Activated naive CD8-positive, alpha-beta T cell treated with anti-CD3 and anti-CD28 coated beads for 36 hours (primary cell): Measurements from ENCODE around the gene ADAMTS3. TPM values are rescaled to one million over a fixed set of nuclear protein-coding genes. Genes with fewer than 3 reads are reported as not detected.

ENCODE experiments used
- DNase-seq: peaks from one replicate; pipeline ENCODE4 v3.0.0; 2021
- H3K27ac Mint-ChIP-seq: one replicate; pipeline ENCODE4 v1.8.0; 2022; ENCODE audit warnings: mild to moderate bottlenecking, moderate library complexity, mixed read lengths
- H3K27me3 Mint-ChIP-seq: one replicate; pipeline ENCODE4 v1.8.0; 2022; ENCODE audit warnings: mild to moderate bottlenecking, mixed read lengths
- H3K36me3 Mint-ChIP-seq: one replicate; pipeline ENCODE4 v1.8.0; 2021; ENCODE audit warnings: mild to moderate bottlenecking, mixed read lengths
- H3K4me1 Mint-ChIP-seq: one replicate; pipeline ENCODE4 v1.8.0; 2021; ENCODE audit warnings: mixed read lengths
- H3K4me3 Mint-ChIP-seq: one replicate; pipeline ENCODE4 v1.8.0; 2022; ENCODE audit warnings: mild to moderate bottlenecking, moderate library complexity, mixed read lengths
- H3K9me3 Mint-ChIP-seq: one replicate; pipeline ENCODE4 v1.8.0; 2022; ENCODE audit warnings: mixed read lengths
- total RNA-seq, 2 experiments: library from RNA; stranded (reverse); gene quantifications; one replicate each; pipeline ENCODE4 v1.2.3, GENCODE V29; 2021

Gene ADAMTS3
- total RNA-seq, 2 experiments from 2014 or later: not detected

DNA sequence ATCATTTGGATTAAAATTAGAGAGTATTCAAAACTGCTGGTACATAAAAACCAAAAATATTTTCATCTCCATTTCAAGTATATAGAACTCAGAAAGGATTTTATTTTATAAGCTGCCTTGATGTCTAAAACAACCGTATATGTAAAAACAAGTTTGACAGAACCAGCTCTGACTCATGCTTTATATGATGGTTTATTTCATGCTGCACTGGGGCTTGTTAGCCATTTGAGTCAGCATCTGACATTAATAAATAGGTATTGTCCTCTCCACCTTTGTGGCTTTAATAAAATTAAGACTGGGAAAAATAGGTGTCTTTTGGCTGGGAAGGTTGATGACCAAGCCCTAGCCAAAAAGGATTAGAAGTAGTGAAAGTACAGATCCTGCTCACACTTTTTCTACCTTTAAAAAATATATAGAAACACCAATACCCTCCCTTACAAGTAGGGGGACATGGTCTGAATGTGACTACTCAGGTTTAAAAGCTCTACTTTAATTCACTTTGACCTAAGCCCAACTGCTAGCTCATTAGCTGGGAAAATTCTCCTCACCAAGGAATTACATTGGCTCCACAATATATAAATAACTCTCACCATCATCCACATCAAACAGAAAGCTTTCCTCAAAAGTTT, 228.1 kb downstream of the ADAMTS3 start:
- Mint-ChIP-seq H3K9me3 (no peaks in the 10 kb centered on the region), H3K27ac (no peak overlapping the region), H3K4me3 (no peak overlapping the region), H3K36me3 (no peaks in the 10 kb centered on the region), H3K4me1 (no peaks in the 10 kb centered on the region), H3K27me3 (no peaks in the 10 kb centered on the region)
- DNase-seq: no peak

DNA sequence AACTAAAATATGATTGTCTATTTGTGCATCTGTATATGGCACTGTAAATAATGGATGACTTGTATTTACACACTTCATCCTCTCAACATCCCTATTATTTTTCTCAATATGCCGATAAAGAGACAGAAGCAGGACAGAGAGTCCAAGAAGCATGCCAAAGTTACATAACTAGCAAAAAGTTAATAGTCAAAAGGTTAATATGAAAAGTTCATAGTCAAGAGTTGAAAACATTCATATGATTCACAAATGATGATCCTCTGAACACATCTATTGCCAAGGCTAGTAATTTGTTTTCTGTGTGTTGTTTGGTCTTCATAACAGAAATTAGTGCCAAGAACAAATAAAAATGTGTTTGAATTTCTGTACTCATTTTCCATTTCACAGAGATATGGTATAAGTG, 231.0 kb downstream of the ADAMTS3 start:
- no peaks in the 10 kb centered on the region for H3K9me3 Mint-ChIP-seq
- H3K36me3 Mint-ChIP-seq: no peaks in the 10 kb centered on the region
- no peak overlapping the region for H3K4me3 Mint-ChIP-seq
- H3K27ac Mint-ChIP-seq: no peak overlapping the region
- no peaks in the 10 kb centered on the region for H3K4me1 Mint-ChIP-seq
- H3K27me3 Mint-ChIP-seq: no peaks in the 10 kb centered on the region
- DNase-seq: no peak

DNA sequence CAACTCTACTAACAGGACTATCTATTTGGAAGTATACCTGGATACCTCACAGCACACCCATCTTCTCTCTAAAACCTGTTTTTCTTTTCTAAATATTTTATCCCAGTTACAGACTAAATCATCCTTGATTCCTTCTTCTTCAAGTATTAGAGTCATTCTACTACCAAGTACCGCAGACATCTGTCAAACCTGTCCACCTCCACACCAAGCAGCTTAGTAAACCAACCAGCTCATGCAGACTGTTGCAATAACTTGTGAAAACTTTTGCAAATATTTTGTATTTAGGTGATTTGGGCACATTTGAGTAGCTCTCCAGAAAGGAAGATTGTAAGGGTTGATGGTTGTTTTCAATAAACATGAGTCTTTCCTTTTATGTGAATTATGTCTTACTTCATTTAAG, 238.6 kb downstream of the ADAMTS3 start:
- H3K27me3 Mint-ChIP-seq: peaks cover 3% of the 10 kb centered on the region
- no peaks in the 10 kb centered on the region for H3K9me3 Mint-ChIP-seq
- H3K27ac Mint-ChIP-seq: no peak overlapping the region
- H3K4me1 Mint-ChIP-seq: no peaks in the 10 kb centered on the region
- no peak for DNase-seq
- no peaks in the 10 kb centered on the region for H3K36me3 Mint-ChIP-seq
- H3K4me3 Mint-ChIP-seq: no peak overlapping the region

DNA sequence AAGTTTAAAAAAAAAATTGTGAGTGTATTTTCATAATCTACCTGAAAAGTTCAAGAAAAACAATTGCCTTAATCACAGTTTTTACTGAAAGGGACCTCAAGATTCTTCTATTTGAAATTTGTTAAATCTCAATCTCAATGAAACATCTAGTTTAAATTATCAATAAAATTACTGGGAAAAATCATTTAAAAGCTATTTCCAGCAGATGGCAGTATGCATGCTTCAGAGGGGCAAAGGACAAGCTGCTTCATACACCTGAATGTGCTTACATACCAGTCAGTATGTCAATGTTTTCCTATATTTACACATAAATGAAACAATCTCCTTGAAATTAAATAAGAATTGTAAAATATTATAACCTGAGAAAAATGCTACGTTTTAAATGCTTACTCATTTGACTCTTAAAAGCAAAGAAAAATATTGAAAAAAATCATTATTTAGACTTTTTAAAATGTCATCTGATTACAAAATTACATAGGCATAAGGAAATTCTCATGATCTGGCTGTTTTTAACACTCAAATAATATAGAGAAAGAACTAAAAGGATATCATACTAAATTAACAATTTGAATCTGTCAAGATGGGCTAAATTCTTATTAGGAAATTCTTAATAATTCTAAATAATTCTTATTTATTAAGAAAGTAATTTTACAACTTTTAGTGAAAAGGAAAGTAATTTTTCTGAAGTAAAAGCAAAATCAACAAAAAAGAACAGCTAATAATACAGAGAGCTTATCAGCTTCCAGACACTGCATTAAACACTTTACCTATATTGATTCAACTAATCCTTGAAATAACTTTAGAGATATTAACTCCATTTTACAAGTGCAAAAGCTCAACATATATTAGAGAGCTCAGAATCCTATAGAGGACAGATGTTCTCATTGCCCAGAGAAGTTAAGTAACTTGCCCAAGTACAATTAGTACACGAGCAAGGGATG, 242.1 kb downstream of the ADAMTS3 start:
- no peak for DNase-seq
- peaks cover 10% of the 10 kb centered on the region for H3K27me3 Mint-ChIP-seq
- no peak overlapping the region for H3K27ac Mint-ChIP-seq
- no peak overlapping the region for H3K4me3 Mint-ChIP-seq
- no peaks in the 10 kb centered on the region for H3K9me3 Mint-ChIP-seq
- H3K36me3 Mint-ChIP-seq: no peaks in the 10 kb centered on the region
- no peaks in the 10 kb centered on the region for H3K4me1 Mint-ChIP-seq

DNA sequence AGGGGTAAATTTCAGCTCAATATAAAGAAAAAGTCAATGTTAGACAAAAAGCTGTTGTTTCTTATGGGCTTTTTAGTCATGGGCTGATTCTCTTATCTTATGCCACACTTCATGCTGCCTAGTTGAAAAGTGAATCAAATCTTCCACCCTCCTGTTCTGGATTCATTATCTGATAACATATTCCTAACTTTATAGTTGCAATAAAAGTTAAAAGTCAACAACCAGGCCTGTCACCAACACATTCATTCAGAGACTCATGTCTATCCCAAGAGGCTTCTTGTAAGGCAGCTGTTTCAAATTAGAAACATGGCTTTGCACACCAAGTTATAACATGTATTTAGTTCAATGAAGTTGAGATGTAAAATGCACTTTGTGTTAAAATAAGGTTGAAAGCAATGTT, 243.8 kb downstream of the ADAMTS3 start:
- Mint-ChIP-seq H3K36me3 (no peaks in the 10 kb centered on the region), H3K4me1 (no peaks in the 10 kb centered on the region), H3K27ac (no peak overlapping the region), H3K4me3 (no peak overlapping the region), H3K9me3 (no peaks in the 10 kb centered on the region), H3K27me3 (peaks cover 14% of the 10 kb centered on the region)
- DNase-seq: no peak

DNA sequence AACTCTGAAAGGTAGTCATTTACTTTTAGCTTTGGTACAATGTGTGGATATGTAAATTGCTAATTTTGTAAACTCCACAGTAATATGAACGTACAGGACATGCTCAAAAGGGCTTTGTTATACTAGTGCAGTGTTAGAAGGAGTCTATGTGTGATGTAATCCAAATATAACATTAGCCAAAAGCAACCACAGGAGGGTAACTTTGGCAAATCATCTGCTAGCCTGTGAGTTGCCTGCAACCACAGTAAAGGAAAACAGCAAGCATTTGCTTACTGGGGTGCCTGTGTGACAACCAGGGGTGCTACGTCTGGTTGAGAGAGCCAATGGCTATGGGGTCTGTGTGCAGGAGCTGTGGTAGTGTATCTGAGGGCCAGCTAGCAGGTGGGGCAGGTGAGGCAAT, 245.8 kb downstream of the ADAMTS3 start:
- Mint-ChIP-seq H3K36me3 (no peaks in the 10 kb centered on the region), H3K9me3 (no peaks in the 10 kb centered on the region)
- DNase-seq: no peak

DNA sequence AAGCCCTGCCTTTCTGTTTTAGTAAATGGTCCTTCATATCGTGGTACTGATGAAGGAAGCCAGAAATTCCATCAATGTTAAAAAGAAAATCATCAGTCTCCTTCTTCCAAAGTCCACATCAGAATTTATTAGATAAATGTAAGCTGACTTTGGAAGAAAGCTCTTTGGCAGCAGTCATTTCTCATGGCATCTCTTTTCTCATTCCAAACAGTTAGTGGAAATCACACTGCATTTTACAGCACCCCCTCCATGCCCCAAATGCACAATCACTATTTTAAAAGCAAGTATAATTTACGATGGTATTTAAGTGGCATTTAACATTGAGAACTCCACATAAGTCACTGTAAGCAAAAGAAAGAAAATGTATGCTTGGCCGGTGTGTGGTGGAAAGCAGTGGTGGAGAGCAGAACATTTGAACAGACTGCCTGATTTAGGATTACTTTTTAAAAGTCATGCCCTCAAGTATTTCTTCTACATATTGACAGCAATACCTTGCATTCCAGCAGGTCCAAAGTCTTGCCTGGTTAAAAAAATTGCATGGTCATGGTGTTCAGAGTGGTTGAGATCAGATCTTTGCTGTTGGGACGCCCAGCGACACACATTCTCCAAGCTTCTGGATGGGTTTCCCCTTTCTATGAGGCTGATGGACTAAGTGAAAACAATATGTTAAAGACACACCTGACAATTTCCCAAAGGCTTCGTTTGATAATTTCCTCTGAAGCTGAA, 248.6 kb downstream of the ADAMTS3 start:
- Mint-ChIP-seq H3K36me3 (no peaks in the 10 kb centered on the region), H3K9me3 (no peaks in the 10 kb centered on the region), H3K27ac (no peak overlapping the region), H3K4me1 (peaks cover 8% of the 10 kb centered on the region), H3K27me3 (peaks cover 11% of the 10 kb centered on the region), H3K4me3 (no peak overlapping the region)
- no peak for DNase-seq

More for the DNA sequence above, 245.8 kb downstream of the ADAMTS3 start:
- H3K27ac Mint-ChIP-seq: no peak overlapping the region
- H3K4me1 Mint-ChIP-seq: peaks cover 8% of the 10 kb centered on the region
- H3K4me3 Mint-ChIP-seq: no peak overlapping the region
- peaks cover 14% of the 10 kb centered on the region for H3K27me3 Mint-ChIP-seq

DNA sequence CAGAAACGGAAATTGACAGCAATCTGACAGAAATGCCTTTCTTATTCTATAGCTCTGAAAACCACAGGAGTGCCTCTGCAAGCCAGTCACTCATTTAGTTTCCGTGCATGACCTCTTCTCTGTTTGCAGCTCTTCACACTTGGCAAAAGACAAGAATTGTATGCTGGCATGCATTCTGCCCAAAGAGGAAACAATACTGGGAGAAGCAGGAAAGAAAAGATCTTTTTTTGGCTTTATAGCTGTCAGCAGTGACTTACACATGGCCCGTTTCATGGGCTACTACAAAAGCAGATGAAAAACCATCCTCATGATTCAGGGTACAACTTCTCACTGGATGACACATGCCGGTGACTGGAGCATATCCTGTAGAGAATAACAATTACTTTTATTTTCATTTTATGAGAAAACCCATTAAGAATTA, 249.4 kb downstream of the ADAMTS3 start:
- DNase-seq: no peak
- Mint-ChIP-seq H3K27ac (no peak overlapping the region), H3K4me3 (no peak overlapping the region), H3K36me3 (no peaks in the 10 kb centered on the region), H3K27me3 (peaks cover 11% of the 10 kb centered on the region), H3K4me1 (peaks cover 8% of the 10 kb centered on the region), H3K9me3 (no peaks in the 10 kb centered on the region)

DNA sequence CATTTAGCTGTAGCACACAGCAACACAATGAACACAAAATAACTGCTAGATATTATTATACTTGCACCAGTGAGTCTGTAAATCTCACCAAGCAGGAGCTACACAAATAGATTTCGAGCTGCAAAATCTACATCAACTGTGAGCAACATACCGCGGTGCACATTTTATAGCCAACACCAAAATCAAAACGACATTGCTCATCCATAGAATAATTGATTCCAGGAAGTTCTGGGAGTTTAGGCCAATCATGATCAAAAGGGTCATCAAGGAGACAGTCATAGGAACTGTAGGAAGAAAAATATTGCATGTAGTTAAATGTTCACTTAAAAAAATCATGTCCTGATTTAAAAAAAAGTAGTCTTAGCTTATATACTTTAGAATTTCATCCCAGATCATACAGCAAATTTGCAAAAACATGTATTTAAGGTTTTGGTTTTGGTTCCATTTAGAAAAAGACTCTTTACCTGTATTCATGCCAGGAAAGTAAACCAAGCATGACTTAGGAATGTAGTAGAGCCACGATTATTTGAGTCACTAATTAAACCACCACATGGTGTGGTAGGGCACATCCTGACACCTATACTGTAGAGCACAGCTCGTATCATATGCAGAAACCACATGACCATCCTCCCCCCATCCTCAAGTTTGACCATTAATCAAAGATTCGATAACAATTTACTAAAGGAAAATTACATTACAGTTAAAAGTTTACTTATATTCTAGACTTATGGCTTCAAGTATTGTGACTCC, 250.4 kb downstream of the ADAMTS3 start:
- Mint-ChIP-seq H3K27ac (no peak overlapping the region), H3K36me3 (no peaks in the 10 kb centered on the region), H3K9me3 (no peaks in the 10 kb centered on the region), H3K4me1 (peaks cover 8% of the 10 kb centered on the region), H3K4me3 (no peak overlapping the region), H3K27me3 (peaks cover 11% of the 10 kb centered on the region)
- DNase-seq: no peak

DNA sequence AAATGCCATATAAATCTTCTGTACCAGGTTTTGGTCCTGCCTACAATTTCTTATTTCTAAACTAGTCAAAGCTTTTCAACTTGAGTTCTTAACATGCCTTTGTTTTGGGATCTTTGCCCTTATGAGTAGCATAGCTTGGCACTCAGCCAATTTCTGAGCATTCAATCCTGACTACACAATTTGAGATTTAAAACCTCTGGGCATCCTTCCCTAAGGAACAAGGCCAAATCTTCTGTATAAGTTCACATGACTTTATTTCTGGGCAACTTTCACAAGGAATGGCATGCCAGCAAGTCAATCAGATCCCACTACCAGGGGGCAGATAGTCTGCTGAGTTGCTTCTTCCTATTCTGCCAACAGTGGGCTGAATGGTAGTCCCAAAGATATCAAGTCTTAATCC, 254.2 kb downstream of the ADAMTS3 start:
- no peak overlapping the region for H3K27ac Mint-ChIP-seq
- no peaks in the 10 kb centered on the region for H3K36me3 Mint-ChIP-seq
- H3K27me3 Mint-ChIP-seq: peaks cover 5% of the 10 kb centered on the region
- DNase-seq: no peak
- H3K4me1 Mint-ChIP-seq: peaks cover 8% of the 10 kb centered on the region
- no peak overlapping the region for H3K4me3 Mint-ChIP-seq
- no peaks in the 10 kb centered on the region for H3K9me3 Mint-ChIP-seq

DNA sequence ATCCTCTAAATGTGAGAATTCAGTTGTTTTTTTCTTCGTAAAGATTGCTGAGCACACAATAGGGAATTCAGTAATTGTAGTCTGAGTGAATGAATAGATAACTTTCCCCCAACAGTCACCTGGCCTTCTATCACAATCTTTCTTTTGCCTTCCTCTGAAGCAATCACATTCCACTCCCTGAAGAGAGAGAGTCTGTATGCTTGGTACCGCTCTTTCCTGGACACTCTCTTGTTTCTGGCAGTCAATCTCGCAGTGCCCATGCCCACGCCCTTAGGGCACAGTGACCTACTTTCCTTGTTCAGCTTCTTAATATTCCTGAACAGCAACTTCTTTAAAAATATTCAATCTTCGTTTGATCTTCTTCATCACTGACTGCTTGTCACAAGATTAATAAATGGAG, 255.9 kb downstream of the ADAMTS3 start:
- Mint-ChIP-seq H3K36me3 (no peaks in the 10 kb centered on the region), H3K4me1 (no peaks in the 10 kb centered on the region), H3K9me3 (no peaks in the 10 kb centered on the region), H3K27me3 (peaks cover 5% of the 10 kb centered on the region), H3K27ac (no peak overlapping the region), H3K4me3 (no peak overlapping the region)
- no peak for DNase-seq

DNA sequence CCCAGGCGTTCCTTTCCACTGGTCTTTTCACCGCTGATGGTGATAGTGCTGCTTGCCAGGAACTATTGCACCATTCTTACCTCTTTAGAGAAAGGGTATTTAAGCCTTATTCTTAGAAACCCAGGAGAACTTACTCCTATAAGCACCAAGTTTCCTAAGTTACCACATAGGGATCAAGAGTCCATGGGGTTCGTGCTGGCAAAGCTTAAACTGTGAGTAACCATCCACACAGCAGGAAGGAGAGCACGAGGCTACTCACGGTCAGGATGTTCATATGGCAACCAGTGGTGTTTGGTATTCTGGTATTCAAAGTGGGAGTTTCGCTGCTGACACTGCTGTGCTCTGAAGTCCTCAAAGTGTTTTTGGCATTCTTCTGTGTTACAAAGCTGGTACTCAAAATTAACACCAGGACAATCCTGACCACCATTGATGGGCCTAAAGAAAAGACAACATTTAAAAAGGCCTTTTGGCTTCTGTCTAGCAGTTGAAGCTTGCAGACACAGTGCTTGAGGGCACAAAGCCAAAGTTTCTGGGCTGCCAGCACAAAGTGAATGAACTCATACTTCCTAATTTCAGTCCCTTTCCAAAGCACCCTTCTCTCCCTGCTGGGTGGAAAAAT, 256.9 kb downstream of the ADAMTS3 start:
- H3K4me3 Mint-ChIP-seq: no peak overlapping the region
- H3K27ac Mint-ChIP-seq: no peak overlapping the region
- DNase-seq: no peak
- H3K9me3 Mint-ChIP-seq: no peaks in the 10 kb centered on the region
- H3K27me3 Mint-ChIP-seq: peaks cover 5% of the 10 kb centered on the region
- H3K4me1 Mint-ChIP-seq: no peaks in the 10 kb centered on the region
- no peaks in the 10 kb centered on the region for H3K36me3 Mint-ChIP-seq

DNA sequence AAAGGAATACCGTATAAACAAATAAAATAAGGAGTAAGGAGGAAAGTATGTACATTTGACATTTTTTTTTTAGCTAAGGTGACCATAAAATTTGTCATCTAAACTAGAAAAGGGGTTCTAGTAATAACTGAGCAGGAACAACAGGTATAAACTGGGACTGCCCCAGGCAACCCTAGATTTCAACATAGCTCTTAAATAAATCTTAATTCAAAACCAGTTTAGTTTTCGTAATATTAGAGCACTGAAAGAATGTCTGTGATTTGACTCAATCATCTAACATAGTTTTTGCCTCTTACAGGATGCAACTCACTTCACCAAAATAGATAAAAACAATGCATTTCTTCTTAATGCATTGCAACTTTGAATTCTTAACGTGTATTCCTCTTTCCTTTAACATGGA, 257.7 kb downstream of the ADAMTS3 start:
- DNase-seq: no peak
- Mint-ChIP-seq H3K4me1 (no peaks in the 10 kb centered on the region), H3K4me3 (no peak overlapping the region), H3K27ac (no peak overlapping the region), H3K27me3 (peaks cover 5% of the 10 kb centered on the region), H3K9me3 (no peaks in the 10 kb centered on the region), H3K36me3 (no peaks in the 10 kb centered on the region)

DNA sequence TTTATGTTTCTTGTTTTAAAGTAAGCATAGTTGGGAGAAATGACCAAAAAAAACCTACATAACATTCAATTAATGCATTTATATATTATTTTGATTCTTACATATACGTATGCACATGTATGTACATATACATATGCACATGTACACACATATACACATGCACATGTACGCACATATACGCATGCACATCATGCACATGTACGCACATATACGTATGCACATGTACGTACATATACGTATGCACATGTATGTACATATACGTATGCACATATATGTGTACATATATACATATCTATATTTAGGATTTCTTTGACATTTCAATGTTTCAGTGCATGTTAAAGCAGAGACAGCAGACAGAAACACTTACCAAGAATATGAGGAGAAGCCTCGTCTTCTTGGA, 263.4 kb downstream of the ADAMTS3 start:
- H3K27ac Mint-ChIP-seq: no peak overlapping the region
- no peak overlapping the region for H3K4me3 Mint-ChIP-seq
- no peak for DNase-seq
- no peaks in the 10 kb centered on the region for H3K4me1 Mint-ChIP-seq
- no peaks in the 10 kb centered on the region for H3K36me3 Mint-ChIP-seq
- no peaks in the 10 kb centered on the region for H3K9me3 Mint-ChIP-seq
- H3K27me3 Mint-ChIP-seq: no peaks in the 10 kb centered on the region
